ENCODE measurements around the gene NPIPA8.
"Not testable (repeated sequence)": the region's sequence is repeated elsewhere in the genome, so short reads cannot be mapped to it uniquely, and the experiment has no call there.

NPIPA8 gene

DNA sequence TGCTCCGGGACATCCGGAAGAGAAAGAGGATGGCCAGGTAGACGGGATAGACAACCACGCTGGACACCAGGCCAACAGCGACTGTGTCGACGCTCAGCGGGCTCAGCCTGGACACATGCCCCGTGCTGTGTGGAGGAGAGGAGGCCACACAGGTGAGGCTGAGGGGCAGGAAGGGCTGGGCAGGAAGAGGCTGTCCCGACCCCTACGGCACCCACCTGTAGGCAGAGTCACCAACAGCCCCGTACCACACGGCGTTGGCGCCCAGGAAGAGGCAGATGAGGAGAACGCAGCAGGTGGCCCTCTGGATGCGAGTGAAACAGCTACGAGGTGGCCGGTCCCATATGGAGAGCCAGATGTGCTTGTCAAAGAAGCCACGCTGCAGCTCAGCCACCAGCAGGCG is at the start of gene NPIPA8:
Gene NPIPA8, minus strand, starts transcription at position 101 of the 400 bp plus-strand sequence. CDS start 4,074 bp downstream, outside the sequence.
- DNase-seq (ENCODE audit: low read depth in 3 of 3) = not testable (repeated sequence)

DNA sequence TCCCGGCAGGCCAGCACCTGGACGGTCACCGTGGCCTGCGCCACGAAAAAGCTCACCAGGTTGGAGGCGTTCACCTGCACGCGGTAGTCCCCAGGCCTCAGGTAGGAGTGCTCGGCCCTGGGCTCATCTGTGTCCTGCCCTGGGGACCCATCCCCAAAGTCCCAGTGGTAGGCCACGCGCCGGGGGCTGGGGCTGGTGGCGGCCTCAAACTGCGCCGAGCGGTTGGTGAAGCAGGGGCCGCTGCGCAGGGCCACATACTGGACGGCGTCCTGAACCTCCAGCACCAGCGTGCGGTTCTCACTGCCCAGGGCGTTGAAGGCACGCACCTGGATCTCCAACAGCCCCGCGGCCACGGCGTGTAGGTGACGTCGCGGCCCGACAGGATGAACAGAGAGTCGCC is 48.7 kb upstream of the NPIPA8 start:
- DNase-seq (ENCODE audit: low read depth in 3 of 3) = not testable (repeated sequence)

DNA sequence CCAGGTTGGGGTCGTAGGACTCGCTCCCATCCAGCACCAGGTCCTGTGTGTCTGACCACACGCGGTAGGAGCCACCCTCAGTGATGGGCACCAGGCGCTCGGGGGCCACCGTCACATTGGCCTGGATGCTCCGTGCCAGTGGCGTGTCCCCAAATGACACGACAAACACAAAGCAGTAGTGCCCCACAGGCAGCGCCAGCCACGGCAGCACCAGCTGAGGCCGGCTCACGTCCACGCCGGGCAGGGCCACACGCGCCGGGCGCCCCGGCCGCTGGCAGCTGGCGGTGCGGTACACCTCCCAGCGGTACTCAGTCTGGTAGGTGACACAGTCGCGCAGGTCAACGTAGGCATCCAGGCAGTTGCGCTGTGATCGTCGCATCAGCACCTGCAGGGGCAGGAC is 48.3 kb upstream of the NPIPA8 start:
- not testable (repeated sequence) for DNase-seq (ENCODE audit: low read depth in 3 of 3)

DNA sequence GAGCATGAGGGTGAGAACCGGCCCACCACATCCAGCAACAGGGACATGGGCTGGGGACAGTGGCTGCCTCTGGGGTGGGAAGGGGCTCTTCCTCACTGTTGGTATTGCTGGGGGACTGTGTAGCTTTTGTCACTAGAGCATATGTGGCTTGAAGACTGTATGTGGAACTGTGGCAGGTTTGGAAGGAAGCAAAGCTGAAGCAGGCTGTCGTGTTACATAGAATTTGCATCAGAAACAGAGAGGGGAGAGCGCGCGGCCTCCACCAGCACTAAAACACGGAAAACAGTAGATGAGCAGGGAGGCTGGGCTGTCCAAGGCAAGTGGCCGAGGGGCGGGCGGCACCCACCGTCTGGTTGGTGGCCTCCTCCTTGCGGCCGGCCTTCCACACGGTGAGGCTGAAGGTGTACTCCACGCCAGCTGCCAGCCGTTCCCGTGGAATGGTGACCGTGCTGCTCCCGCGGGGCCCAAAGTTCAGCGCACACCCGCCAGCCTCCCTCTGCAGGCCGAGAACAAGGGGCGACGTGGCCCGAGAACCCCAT is 47.6 kb upstream of the NPIPA8 start:
- DNase-seq (ENCODE audit: low read depth in 3 of 3) = not testable (repeated sequence)

DNA sequence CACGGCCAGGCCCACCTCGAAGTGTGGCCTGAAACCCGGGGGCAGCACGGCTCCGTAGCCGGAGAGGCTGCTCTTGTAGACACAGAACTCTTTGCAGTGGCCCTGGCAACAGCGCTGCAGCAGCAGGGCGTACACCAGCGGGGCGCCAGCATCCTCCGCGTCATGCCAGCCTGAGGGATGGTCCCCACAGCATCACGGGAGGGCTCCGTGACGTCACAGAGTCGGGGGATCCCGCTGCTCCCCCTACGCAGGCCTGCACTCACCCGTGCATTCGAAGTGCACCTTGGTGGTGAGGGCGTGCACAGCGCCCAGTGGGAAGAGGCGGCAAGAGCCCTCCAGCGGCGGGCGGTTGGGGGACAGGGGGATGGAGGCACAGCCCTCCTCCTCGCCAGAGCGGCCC is 46.2 kb upstream of the NPIPA8 start:
- DNase-seq (ENCODE audit: low read depth in 3 of 3) = not testable (repeated sequence)

DNA sequence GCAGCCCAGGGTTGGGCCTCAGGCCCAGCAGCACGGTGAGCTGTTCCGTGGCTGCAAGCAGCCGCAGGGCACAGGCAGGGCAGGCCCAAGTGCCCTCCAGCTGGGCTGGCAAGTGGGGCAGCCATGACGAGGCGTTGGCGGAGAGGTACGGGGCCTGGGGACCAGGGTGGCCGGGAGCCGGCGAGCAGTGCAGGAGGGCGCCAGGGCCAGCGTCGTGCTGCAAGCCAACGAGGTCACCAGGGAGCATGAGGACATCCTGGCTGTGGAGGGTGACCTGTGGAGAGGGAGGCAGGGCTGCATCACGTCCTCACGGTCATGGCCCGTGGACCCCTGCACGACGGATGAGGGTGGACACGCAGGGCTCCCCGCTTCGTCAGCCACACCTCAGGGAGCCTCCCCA is 11.2 kb upstream of the NPIPA8 start:
- DNase-seq (ENCODE audit: low read depth in 3 of 3) = not testable (repeated sequence)

DNA sequence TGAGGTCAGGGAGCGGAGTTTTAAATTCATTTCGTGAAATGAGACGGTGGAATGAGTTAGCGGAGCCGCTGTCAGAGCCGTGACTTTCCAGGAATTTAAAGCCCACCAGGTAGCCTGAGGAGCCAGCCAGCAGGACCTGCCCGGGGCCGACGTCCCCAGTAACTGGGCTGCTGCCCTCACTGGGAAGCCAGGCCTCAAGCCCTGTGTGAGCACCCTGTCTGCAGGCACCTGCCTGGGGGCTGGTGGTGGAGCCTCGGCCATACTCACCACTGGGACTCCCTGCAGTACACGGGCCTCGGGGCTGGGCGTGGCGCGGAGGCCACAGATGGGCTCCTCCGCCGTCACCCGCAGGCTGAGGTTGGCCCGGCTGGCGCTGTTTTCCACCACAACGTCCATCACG is 10.5 kb upstream of the NPIPA8 start:
- DNase-seq (ENCODE audit: low read depth in 3 of 3) = not testable (repeated sequence)

DNA sequence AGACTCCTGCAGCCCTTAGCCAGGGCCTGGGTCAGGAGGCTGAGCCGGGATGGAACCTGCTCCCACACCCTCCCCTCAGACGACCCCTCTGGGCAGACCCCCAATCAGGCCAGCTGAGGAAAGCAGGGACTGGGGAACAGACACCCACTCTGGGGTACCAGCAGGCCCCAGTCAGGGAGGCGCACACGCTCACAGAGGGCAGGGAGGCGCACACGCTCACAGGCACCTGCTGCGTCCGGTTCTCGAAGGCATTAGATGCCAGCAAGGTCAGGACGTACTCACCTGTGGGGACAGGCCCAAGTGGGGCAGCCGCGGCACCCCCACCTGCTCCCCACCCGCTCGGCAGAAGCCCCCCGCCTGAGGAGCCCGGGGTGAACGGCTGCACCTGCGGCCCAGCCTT is 8.1 kb upstream of the NPIPA8 start:
- DNase-seq (ENCODE audit: low read depth in 3 of 3) = not testable (repeated sequence)

DNA sequence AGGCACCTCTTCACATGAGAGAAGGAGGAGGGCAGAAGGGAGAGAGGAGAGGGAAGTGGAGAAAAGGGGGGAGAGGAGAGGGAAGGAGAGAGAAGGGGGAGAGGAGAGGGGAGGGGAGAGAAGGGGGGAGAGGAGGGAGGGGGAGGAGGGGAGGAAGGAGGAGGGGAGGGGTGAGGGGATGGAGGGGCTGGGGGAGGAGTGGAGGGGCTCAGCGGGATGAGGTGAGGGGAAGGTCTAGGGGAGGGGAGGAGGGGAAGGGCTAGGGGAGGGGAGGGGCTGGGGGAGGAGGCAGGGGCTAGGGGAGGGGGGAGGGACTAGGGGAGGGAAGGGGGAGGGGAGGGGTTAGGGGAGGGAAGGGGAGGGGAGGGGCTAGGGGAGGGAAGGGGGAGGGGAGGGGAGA is 5.5 kb upstream of the NPIPA8 start:
- DNase-seq (ENCODE audit: low read depth in 3 of 3) = not testable (repeated sequence)

DNA sequence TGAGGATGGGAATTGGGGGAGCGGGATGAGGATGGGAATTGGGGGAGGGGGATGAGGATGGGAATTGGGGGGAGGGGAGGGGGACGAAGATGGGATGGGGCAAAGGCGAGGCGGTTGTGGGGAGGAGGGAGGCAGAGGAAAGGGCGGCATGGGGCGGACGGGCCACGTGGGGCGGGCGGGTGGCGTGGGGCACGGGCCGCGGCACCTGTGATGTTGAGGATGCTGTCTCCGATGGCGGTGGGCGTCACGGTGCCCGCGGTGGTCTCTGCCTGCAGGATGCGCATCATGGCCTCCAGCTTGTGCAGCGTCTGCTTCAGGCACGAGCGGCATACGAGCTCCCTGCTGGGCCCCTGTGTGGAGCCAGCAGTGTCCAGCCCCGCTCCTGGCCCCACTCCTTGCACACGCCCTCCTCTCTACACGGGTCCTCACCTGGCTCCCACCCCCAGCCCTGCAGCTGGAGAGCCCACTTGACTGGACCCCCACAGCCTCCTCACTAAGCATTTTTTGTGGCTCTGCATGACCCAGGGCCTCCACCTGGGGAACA is 5.0 kb upstream of the NPIPA8 start:
- not testable (repeated sequence) for DNase-seq (ENCODE audit: low read depth in 3 of 3)

DNA sequence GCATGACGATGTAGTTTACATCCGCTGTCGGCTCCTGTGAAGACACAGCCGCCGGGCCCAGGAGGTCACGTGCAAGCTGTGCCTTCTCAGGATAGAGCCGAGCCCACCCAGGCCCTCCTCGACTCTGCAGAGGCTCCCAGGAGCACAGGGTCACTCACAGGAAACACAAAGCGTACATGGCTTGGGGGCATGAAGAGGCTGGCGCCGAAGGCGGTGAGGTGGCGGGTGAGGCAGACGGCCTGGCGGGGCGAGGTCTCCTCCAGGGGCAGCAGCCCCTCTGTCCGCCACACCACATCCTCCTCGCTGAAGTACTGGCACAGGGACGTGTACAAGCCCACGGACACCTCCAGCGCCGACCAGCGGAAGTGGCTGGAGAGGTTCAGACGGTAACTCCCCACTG is 2.7 kb upstream of the NPIPA8 start:
- not testable (repeated sequence) for DNase-seq (ENCODE audit: low read depth in 3 of 3)

DNA sequence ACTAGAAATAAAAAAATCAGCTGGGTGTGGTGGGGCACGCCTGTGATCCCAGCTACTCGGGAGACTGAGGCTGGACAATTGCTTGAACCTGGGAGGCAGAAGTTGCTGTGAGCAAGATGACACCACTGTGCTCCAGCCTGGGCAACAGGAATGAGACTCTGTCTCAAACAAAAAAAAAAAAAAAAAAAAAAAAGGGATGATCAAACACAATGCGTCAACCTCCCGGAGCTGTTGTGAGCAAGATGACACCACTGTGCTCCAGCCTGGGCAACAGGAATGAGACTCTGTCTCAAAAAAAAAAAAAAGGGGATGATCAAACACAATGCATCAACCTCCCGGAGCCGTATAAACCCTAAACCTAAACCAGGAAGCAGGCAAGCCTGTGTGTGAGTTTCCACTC is 24.7 kb downstream of the NPIPA8 start:
- DNase-seq (ENCODE audit: low read depth in 3 of 3) = not testable (repeated sequence)

DNA sequence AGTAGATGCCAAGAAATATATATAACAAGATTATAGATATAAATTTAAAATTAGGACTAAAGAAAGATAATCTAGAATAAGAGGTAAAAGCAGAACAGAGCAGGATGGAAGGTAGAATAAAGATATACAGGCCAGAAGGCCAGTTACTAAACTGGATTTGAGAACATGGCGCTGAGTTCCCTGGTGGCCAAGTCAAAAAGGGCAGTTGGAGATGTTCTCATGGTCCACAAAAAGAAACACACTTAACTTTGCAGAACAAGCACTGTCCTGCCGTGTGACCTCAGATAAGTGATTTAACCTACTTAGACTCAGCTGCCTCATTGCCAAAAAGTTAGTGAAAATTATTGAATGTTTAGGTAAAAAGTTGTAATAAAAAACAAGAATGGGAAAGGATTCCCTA is 27.4 kb downstream of the NPIPA8 start:
- DNase-seq (ENCODE audit: low read depth in 3 of 3) = not testable (repeated sequence)

DNA sequence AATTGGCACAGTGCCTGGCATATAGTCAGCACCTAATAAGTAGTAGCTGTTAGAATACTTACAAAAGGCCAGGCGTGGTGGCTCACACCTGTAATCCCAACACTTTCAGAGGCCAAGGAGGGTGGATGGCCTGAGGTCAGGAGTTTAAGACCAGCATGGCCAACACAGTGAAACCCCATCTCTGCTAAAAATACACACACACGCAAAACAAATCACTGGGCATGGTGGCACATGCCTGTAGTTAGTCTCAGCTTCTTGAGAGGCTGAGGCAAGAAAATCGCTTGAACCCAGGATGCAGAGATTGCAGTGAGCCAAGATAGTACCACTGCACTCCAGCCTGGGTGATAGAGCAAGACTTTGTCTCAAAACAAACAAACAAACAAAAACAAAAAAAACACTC is 29.3 kb downstream of the NPIPA8 start:
- DNase-seq (ENCODE audit: low read depth in 3 of 3) = not testable (repeated sequence)

DNA sequence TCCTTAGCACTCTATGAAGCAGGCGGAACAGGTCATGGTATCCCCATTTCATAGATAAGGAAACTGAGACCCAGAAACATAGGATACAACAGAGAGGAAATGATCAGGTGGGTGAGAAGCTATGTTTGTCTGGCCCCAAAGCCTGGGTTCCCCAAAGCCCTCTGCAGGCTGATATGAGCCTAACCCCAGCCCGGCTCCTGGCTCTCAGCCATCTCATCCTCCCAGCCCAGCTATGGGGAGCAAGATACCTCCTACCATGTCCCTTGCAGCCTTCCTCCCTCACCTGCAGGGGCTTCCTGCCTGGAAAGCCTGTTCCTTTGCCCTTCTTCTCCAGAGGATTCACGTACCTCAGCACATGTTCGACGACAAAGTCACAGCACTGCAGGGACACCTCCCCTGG is 30.5 kb downstream of the NPIPA8 start:
- DNase-seq (ENCODE audit: low read depth in 3 of 3) = not testable (repeated sequence)

DNA sequence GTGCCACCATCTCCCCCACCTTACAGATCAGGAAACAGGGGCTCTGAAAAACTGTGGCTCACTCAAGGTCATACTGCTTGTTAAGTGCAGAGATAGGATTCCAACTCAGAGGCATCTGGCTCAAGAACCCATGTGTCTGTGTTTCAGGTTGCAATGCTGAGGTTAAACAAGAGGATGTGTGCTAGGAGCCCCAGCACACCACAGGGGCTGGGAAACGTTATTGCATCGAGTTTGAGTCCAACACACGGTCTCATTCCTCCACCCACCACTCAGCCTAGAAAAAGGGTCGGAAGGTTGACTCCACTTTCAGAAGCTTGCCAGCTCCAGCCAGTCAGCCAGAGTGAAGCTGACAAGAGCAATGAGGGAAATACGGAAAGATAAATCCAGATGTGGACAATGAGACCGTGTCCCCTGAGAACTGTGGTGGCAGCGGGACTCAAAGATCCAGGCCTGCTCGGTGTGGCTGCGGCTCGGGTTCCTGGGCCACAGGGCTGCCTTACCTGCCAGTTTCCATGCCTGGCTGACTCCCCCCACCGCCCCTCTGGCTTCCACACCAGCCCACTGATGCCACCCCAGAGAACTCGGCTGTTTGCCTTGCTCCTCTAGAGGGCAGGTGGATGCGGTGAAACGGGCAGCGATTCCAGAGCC is 33.4 kb downstream of the NPIPA8 start:
- not testable (repeated sequence) for DNase-seq (ENCODE audit: low read depth in 3 of 3)

DNA sequence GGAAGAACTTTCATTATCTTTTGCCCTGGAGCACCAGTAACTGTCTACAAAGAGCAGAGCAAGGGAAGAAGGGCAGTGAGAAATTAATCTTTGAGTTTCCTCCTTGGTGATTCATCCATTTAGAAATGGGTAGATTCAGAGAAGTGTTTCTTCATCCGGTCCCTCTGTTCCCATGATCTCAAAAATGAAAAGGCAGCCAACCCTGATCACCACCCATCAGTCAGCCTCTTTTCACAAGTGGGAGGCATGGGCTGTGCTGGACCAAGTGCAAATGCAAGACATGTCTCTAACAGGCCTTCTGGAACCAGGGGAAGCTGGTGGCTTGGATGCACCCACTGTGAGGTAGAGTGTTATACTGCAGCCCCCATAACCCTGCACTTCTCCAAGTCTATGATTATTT is 38.8 kb downstream of the NPIPA8 start:
- DNase-seq (ENCODE audit: low read depth in 3 of 3) = not testable (repeated sequence)

DNA sequence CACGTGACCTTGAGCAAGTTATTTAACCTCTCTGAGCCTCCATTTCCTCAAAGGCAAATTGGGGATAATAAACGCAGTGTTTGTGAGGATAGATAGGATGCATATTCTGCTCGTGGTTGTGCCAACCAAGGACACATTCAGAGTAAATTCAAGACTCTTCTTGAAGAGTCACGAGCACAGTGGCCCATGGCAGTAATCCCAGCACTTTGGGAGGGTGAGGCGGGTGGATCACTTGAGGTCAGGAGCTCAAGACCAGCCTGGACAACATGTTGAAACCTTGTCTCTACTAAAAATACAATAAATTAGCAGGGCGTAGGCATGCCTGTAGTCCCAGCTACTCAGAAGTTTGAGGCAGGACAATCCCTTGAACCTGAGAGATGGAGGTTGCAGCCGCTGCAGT is 39.6 kb downstream of the NPIPA8 start:
- not testable (repeated sequence) for DNase-seq (ENCODE audit: low read depth in 3 of 3)

DNA sequence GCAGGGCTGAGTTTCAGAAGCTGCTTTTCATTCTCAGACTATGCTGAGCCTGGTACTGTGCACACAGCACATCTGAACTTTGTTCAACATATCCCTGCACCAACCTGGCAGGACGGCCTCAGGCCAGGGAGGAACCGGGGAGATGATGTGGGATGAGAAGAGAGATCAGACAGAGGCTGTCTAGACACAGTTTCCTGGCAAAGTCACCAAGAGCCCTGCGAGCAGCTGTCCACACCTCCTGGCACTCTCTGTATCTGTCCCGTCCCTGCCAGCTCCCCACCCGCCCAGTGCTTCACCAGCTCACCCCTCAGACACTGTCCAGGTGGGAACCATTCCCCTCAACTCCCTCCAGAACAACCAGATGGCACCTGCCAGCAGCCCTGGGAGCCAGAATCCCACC is 42.2 kb downstream of the NPIPA8 start:
- not testable (repeated sequence) for DNase-seq (ENCODE audit: low read depth in 3 of 3)

DNA sequence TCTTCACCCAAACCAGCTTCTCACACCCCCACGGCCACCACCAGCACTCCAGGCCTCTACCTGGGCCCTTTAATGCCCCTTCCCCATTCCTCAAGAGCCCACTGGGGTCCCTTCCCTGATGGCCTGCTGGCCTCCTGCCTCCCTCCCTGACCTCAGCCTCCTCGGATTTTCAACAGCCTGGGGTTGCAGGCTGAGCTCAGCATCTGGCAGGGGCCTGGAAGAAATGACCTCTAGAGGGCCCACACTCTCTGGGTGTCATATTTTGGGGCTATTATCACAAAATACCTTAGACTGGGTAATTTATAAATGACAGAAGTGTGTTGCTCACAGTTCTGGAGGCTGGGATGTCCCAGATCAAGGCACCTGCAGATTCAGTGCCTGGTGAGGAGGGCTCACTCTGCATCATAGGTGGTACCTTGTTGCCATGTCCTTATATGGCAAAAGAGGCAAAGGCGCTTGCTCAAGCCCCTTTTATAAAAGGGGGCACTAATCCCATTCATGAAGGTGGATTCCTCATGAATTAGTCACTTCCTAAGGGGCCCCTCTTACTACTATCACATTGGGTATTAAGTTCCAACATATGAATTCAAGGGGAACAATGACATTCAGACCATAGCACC is 43.1 kb downstream of the NPIPA8 start:
- not testable (repeated sequence) for DNase-seq (ENCODE audit: low read depth in 3 of 3)

DNA sequence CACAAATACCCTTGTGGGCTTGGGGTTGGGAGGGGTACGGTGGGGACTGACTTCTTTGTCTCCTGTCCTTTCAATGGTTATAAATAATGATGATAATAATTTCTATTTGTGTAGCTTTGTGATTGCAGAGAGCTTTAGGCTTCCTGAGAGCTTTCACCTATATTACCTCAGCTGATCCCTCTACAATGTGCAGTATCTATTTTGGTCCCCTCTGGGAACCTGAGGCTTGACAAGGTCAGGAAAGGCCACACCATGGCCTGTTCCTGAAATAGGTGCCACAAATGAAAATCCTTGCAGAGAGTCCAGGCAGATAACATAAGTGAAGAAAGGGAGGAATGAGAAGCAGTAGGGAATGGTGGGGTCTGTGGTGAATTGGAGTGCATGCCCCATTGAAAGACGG is 45.6 kb downstream of the NPIPA8 start:
- DNase-seq (ENCODE audit: low read depth in 3 of 3) = not testable (repeated sequence)

DNA sequence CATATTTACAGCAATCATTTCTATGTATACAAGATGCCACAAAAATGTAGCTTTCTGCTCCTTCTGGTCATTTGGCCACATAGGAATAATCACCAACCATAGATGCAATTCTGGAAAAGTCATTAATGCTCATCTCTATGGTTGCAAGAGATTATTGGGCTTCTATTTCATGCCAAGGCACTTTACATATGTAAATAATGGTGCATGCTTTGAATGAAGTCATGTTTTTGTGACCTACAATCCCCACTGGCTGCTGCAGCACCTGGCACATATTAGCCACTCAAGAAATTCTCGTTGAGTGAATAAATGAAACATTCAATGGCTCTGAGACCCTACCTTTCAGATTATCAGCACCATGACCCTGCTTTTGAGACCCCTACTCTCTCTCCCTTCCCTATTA is 50.2 kb downstream of the NPIPA8 start:
- DNase-seq (ENCODE audit: low read depth in 3 of 3) = not testable (repeated sequence)

DNA sequence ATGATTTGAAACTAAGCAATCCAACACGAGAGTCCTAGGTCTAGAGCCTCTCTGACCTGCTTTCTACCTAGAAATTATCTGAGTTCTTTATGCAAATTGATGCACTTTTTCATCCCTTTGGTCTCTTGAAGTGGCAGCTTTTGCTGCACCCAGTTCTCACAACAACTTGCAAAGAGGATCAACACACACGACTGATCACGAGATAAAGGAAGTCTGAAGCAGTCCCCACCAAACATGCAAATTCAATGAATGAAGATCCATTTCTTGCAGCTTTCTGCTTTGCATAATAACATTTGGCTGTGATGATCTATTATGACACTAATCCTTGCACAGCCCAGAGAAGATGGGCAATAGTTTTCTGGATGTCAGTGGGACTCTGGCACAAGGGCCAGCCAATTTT is 56.2 kb downstream of the NPIPA8 start:
- DNase-seq (ENCODE audit: low read depth in 3 of 3) = not testable (repeated sequence)

All from stimulated activated CD4-positive, alpha-beta T cell treated with anti-CD3 and anti-CD28 coated beads, TNF-alpha, amount 100 ng/mL, for 24 hours (primary cell).